D721Med (cell line): Measurements from ENCODE around the gene PID1.

Experiments used
- DNase-seq: peaks from one replicate; pipeline ENCODE4 v3.0.0; 2011; ENCODE audit warnings: low spot score; ENCODE audit not compliant: insufficient read length
- FAIRE-seq: peaks from 2 replicates; lab custom pipeline; 2011; peaks lifted over from hg19 to GRCh38; lab: Jason Lieb, UNC
- TF ChIP-seq, protein P1 (sequence below): IDR thresholded peaks from 2 replicates; pipeline ENCODE4 v1.5.1; 2012; ENCODE audit warnings: mild to moderate bottlenecking, control low read depth; ENCODE audit not compliant: insufficient read depth; ENCODE audit errors: missing control alignments

PID1 gene

DNA sequence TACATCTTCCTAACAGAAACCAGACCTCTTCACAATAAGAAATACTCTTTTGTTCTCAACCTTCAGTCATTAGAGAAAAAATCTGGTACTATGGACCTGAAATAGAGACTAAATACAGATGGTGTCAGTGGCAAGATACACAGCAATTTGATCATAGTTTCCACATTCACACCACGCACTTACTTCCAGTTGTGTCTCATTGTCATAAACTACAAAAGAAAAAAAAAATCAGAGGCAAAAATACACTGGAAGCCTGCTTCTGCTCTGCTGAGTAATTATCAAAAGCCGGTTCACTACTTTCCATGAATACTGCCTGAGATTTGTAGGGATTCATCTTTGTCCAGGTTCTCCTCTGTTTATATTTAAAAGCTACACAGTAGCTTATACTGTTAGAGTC, 182.6 kb downstream of the PID1 start:
- TF ChIP-seq, protein P1, sequence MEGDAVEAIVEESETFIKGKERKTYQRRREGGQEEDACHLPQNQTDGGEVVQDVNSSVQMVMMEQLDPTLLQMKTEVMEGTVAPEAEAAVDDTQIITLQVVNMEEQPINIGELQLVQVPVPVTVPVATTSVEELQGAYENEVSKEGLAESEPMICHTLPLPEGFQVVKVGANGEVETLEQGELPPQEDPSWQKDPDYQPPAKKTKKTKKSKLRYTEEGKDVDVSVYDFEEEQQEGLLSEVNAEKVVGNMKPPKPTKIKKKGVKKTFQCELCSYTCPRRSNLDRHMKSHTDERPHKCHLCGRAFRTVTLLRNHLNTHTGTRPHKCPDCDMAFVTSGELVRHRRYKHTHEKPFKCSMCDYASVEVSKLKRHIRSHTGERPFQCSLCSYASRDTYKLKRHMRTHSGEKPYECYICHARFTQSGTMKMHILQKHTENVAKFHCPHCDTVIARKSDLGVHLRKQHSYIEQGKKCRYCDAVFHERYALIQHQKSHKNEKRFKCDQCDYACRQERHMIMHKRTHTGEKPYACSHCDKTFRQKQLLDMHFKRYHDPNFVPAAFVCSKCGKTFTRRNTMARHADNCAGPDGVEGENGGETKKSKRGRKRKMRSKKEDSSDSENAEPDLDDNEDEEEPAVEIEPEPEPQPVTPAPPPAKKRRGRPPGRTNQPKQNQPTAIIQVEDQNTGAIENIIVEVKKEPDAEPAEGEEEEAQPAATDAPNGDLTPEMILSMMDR = no peak
- FAIRE-seq = no peak
- DNase-seq = no peak

DNA sequence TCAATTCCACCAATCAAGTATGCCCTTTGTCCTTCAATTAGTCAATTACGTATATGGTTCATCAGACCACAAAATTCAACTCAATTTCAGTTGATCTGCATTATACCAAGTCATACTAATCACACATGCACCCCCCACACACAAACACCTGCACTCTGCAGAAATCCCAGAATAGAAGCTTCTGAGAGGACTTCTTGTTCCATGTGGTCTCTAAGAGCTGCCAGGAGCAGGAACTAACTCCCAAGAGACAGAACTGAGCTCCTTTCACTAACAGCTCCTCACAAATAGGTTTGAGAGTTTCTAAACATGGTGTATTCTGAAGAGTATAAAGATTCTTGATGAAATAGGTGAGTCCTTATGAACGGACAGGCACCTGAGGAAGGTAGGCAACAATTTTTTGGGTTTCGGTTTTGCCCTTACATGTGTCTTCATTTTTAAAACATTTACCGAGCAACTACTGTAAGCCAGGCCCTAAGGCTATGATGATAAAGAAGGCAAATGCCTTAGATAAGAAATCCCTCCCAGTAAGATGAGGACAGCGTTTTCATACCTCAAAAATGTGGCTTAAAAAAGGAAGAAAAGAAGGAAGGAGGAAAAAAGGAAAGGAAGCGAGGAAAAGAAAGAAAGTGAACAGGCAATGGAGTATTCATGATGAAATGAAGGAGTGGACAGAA, 183.1 kb downstream of the PID1 start:
- TF ChIP-seq, protein P1 = no peak
- no peak for DNase-seq
- FAIRE-seq = no peak

DNA sequence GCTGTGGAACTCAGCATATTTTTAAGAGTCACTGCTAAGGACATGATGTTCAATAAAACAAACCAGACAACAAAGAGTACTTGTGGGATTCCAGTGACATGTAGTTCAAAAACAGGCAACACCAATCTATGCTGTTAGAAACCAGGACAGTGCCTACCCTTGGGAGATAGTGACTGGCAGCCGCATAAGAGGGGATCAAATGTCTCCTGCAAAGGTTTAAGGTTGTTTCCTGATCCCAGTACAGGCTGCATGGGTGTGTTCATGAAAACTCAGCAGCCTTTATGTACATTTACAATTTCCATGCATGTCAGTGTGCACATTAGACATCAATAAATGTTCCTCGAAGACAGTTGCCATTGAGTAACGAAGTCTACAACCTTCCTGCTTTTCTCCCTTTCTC, 183.8 kb downstream of the PID1 start:
- no peak for FAIRE-seq

DNA sequence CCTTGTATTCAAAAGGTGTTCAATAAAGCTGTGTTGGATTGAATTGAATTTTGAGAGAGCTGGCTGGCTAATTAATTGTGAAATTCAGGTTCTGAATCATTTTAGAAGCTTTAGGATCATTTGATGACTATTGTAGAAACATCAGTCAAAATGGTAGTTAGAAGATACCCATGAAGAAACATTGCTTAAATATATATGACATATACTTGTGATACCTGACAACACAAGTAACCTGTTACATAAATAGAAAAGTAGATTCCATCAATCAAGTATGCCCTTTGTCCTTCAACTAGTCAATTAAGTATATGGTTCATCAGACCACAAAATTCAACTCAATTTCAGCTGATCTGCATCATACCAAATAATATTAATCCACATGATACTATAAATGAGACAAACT, 185.6 kb downstream of the PID1 start:
- DNase-seq = no peak
- FAIRE-seq = no peak
- TF ChIP-seq, protein P1 = no peak

More for the DNA sequence above, 183.8 kb downstream of the PID1 start:
- TF ChIP-seq, protein P1 = no peak
- DNase-seq = no peak

DNA sequence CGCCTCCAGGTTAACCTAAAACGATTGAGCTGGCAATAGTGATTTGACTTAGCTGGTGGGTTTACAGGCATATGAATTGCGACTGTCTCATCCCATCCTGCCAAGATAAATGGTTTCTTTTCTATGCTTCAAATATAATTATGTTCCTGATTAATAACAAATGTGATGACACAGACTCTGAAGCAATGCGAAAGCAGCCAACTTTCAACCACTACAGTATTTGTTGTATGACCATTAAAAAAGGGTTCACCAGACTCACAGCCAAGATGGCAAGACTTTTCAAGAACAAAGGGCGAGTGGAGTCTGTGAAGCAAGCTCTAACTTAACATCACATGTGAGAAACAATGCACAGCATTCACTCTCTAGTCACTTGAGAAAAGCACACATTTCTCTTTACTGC, 186.6 kb downstream of the PID1 start:
- no peak for DNase-seq
- FAIRE-seq = no peak
- TF ChIP-seq, protein P1 = no peak

DNA sequence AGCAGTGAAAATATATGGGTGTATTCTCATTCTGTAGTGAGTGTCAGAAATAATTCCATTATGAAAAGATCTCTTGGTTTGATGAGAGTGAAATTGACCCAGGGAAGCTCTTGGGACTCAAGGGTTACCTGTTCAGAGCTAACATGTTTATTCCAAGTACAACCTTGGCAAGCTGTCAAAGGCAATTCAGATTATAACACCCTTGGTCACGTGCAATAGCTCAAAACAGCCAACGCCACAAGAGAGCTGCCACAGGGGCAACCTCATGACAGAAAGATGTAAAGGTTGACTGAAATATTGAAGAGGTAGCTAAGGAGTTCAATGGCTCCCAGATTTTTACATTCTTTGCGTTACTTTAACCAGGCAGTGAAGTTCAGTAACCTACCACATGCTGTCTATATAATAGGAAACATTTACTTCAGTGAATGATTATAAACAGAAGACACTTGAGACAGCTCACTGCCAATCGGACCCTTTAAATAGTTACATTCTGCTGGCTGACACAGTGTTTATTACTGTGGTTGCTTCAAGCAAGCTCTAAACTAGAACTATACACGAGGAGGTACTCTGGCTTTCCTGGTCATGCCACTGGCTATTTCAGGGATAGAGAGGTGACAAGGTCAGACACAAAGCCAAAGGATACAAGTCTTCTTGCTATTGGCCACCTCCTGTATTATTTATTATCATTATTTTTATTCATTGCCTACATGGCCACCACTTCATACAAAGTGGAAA, 187.3 kb downstream of the PID1 start:
- no peak for FAIRE-seq
- TF ChIP-seq, protein P1 = no peak
- no peak for DNase-seq

DNA sequence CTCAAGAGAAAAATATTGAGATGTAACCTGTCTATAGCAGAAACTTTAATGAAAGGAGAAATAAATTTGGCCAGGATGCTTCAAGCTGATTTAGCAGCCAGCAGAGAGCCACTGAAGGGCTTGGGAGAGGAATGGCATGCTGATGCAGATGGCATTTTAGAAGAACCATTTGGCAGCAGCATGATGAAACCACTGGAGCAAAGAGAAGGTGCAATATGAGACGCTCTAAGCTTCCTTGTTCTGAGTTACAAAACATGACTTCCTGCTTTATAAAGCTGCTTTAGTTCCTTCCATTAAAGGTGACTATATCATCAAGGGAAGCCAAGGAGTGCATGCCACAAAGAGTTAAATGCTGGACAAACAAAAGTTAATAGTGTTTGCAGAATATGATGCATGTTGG, 189.7 kb downstream of the PID1 start:
- DNase-seq (no peak), FAIRE-seq (no peak)

More for the DNA sequence above, 189.7 kb downstream of the PID1 start:
- TF ChIP-seq, protein P1 = no peak
